CD1c-positive myeloid dendritic cell (primary cell): ENCODE results near the gene RPS8.
A peak's percentile ranks its signal among the peaks of the same experiment; 100 is the strongest.
"Not testable (repeated sequence)": the region's sequence is repeated elsewhere in the genome, so short reads cannot be mapped to it uniquely, and the experiment has no call there.

Experiments
- DNase-seq: peaks from one replicate; pipeline ENCODE4 v3.0.0-alpha.2; 2016; ENCODE audit errors: extremely low spot score

RPS8 gene

GRCh38 chr1:44803062-44803311 is 27.6 kb downstream of the RPS8 start:
- DNase-seq = no peak

- no peak for DNase-seq
Measured at GRCh38 chr1:44803312-44804095, 28.2 kb downstream of the RPS8 start.

- DNase-seq = no peak
Measured at GRCh38 chr1:44805311-44806024, 30.1 kb downstream of the RPS8 start.

GRCh38 chr1:44806025-44806703 is 30.8 kb downstream of the RPS8 start:
- no peak for DNase-seq

GRCh38 chr1:44806704-44807363 is 31.5 kb downstream of the RPS8 start, which contains the start of gene DYNLT4:
Gene DYNLT4, minus strand, starts transcription at chr1:44807351. Its CDS starts 683 bp downstream, at chr1:44806668.
- no peak for DNase-seq

GRCh38 chr1:44807364-44808062 is 32.2 kb downstream of the RPS8 start:
- DNase-seq = peak; percentile 97

- no peak for DNase-seq
Measured at GRCh38 chr1:44808063-44808937, 33.0 kb downstream of the RPS8 start, which contains the start of gene BTBD19. Gene BTBD19, plus strand, starts transcription at chr1:44808523. Its CDS starts 298 bp downstream, at chr1:44808821.

GRCh38 chr1:44808938-44809917 is 33.9 kb downstream of the RPS8 start:
- DNase-seq = peak; percentile 93

- peak; percentile 91 for DNase-seq
Measured at GRCh38 chr1:44810101-44810761, 34.9 kb downstream of the RPS8 start.

GRCh38 chr1:44810762-44811105 is 35.4 kb downstream of the RPS8 start:
- not testable (repeated sequence) for DNase-seq

- DNase-seq = peak; percentile 23
Measured at GRCh38 chr1:44811234-44811633, 35.9 kb downstream of the RPS8 start.

- no peak for DNase-seq
Measured at GRCh38 chr1:44812822-44813543, 37.6 kb downstream of the RPS8 start.

- DNase-seq = not testable (repeated sequence)
Measured at GRCh38 chr1:44815926-44816325, 40.6 kb downstream of the RPS8 start.

- DNase-seq = no peak
Measured at GRCh38 chr1:44817307-44817706, 42.0 kb downstream of the RPS8 start.

- DNase-seq = no peak
Measured at GRCh38 chr1:44817771-44818495, 42.6 kb downstream of the RPS8 start.

GRCh38 chr1:44819196-44819607 is 43.9 kb downstream of the RPS8 start:
- DNase-seq = no peak

- DNase-seq = peak; percentile 94
Measured at GRCh38 chr1:44819608-44820327, 44.4 kb downstream of the RPS8 start.
